Body of pancreas (tissue), 4 donors: ENCODE results near the gene CDKN2B-AS1. TPM values are rescaled to one million over a fixed set of nuclear protein-coding genes. Genes with fewer than 3 reads are reported as not detected.

Source experiments
- ATAC-seq: fragments of 150-250 bp; one replicate; pipeline ENCODE4 v1.9.1; 2016
- DNase-seq, 4 donors: peaks; one replicate each; pipeline ENCODE4 v3.0.0-alpha.2; 2019
- H3K27ac ChIP-seq, 4 donors: fragments of 200-600 bp; sonication (generic); 1 replicate in 3 of 4; 2 replicates in 1 of 4; pipeline versions ENCODE4 v1.5.1 to v1.6.1; 2016 to 2019; ENCODE audit warnings: mild to moderate bottlenecking in 1 of 4, mixed read lengths in 1 of 4, moderate library complexity in 1 of 4
- H3K27me3 ChIP-seq, 2 donors: fragments of 200-600 bp; sonication (generic); one replicate each; pipeline ENCODE4 v1.6.0; 2016; ENCODE audit warnings: mild to moderate bottlenecking in 1 of 2
- H3K36me3 ChIP-seq, 2 donors: fragments of 200-600 bp; sonication (generic); replicated peaks in 1 of 2; 2 replicates each; pipeline ENCODE4 v1.5.1; 2016; ENCODE audit warnings: low read depth in 2 of 2; ENCODE audit not compliant: insufficient read depth in 1 of 2
- H3K4me1 ChIP-seq: fragments of 200-600 bp; sonication (generic); one replicate; pipeline ENCODE4 v1.6.0; 2016
- H3K4me3 ChIP-seq, 2 donors: fragments of 200-600 bp; sonication (generic); 1 replicate in 1 of 2; 2 replicates in 1 of 2; pipeline ENCODE4 v1.5.1; 2016 to 2019
- H3K9me3 ChIP-seq, 3 donors: fragments of 200-600 bp; sonication (generic); 1 replicate in 2 of 3; 2 replicates in 1 of 3; pipeline ENCODE4 v1.5.1; 2016
- POLR2A ChIP-seq, 3 donors: fragments of 450-650 bp; IDR thresholded peaks; one replicate each; pipeline ENCODE4 v1.6.1; 2016; ENCODE audit warnings: antibody characterized with exemption in 3 of 3, mild to moderate bottlenecking in 2 of 3
- WGBS, 2 donors: methylation state at CpG; one replicate each; pipeline ENCODE4 v1.1.5; 2017; 5-methylcytosine and 5-hydroxymethylcytosine counted together
- intact Hi-C: fragments of 100-400 bp; cut with DNase I; formaldehyde crosslinking; loops from one replicate; pipeline ENCODE4 v1.15.1; 2023
- total RNA-seq, 2 donors: library from RNA; depleted of rRNA; stranded (reverse); fragments of >200 nt; gene quantifications; one replicate each; pipeline ENCODE4 v1.1.0, GENCODE V29; 2016
- TF ChIP-seq, protein P1 (sequence below), 7 experiments: fragments of 450-650 bp in 4 of 7; fragments of 200-600 bp in 3 of 7; sonication (generic) in 3 of 7; IDR thresholded peaks; one replicate each; pipeline ENCODE4 v1.5.1; 2016 to 2019; ENCODE audit warnings: antibody characterized with exemption in 7 of 7

CDKN2B-AS1 gene
- total RNA-seq, 2 donors from 2014 or later, result 0.26 TPM; not detected in 1

DNA sequence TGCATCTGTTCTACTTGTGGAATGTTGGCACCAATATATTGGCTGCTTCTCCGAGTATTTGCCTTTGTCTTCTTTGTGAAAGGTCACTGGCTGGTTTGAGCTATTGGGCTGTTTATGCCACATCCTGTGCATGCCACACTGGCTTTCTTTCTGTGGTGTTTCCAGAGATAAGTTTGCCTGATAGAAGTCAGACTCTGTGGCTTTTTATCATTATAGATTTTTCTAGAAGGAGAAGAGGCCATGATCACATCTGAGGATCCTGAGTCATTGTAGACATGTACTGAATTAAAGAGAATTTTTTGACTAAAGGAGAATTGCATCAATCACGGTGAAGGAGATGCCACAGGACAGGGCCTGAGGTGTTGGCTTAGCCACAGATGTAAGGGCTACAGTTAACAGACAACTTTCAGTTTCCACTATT lies 41.0 kb downstream of the CDKN2B-AS1 start:
- DNase-seq (no peak), ATAC-seq (no peak)
- Histone ChIP-seq H3K36me3 (no peaks in the 10 kb centered on the region), H3K4me1 (peaks cover 24% of the 10 kb centered on the region), H3K27ac (no peak overlapping the region), H3K4me3 (no peak overlapping the region), H3K9me3 (no peaks in the 10 kb centered on the region), H3K27me3 (no peaks in the 10 kb centered on the region)
- TF ChIP-seq, protein P1, sequence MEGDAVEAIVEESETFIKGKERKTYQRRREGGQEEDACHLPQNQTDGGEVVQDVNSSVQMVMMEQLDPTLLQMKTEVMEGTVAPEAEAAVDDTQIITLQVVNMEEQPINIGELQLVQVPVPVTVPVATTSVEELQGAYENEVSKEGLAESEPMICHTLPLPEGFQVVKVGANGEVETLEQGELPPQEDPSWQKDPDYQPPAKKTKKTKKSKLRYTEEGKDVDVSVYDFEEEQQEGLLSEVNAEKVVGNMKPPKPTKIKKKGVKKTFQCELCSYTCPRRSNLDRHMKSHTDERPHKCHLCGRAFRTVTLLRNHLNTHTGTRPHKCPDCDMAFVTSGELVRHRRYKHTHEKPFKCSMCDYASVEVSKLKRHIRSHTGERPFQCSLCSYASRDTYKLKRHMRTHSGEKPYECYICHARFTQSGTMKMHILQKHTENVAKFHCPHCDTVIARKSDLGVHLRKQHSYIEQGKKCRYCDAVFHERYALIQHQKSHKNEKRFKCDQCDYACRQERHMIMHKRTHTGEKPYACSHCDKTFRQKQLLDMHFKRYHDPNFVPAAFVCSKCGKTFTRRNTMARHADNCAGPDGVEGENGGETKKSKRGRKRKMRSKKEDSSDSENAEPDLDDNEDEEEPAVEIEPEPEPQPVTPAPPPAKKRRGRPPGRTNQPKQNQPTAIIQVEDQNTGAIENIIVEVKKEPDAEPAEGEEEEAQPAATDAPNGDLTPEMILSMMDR (IDR thresholded peaks at IDR 0.05), result no peak
- TF ChIP-seq POLR2A (IDR thresholded peaks at IDR 0.05), result no peak
- 78 to 98% methylated on average over 2 of the region's 2 CpGs for WGBS, 2 donors
- intact Hi-C loops, result no loop called here

DNA sequence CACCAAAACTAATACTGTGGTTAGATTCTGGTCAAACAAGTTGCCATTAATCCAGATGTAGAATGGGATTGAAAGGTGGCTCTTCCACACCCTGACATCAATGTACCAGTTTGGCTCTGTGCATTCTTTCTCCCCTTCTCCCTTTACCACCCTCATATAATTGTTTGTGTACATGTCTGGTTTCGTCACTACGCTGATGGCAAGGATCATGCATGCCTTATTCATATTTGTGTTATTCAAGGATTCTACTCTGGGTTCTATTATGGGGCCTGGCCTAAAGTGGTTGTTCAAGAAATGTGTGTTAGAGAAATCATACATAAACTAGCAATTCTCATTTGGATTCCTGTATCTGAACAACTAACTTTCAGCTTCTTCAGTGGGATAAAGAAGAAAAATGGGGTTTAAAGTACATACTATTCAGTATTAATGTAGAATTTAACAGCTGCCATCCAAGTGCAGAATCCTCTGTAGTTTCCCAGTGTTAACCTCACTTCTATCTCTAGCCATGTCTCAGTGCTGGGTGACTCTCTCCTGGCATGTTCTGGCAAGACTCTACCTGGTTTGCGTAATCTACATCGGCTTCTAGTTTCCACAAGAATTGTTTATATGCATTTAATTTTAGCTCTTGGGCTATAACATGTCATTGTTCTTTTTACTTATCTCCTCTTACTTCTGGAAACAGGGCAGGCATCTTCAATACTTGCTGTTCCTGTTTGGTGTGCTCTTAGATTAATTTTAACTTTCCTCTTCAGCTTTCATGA lies 42.5 kb downstream of the CDKN2B-AS1 start:
- intact Hi-C loops, result no loop called here
- Histone ChIP-seq H3K4me3 (no peak overlapping the region), H3K27me3 (no peaks in the 10 kb centered on the region), H3K36me3 (no peaks in the 10 kb centered on the region), H3K27ac (no peak overlapping the region), H3K9me3 (no peaks in the 10 kb centered on the region), H3K4me1 (peaks cover 35% of the 10 kb centered on the region)
- DNase-seq, result no peak
- 70 to 71% methylated on average over 4 of the region's 4 CpGs for WGBS, 2 donors
- no peak for ATAC-seq
- TF ChIP-seq POLR2A (IDR thresholded peaks at IDR 0.05), result no peak
- TF ChIP-seq, protein P1 (IDR thresholded peaks at IDR 0.05), result no peak

DNA sequence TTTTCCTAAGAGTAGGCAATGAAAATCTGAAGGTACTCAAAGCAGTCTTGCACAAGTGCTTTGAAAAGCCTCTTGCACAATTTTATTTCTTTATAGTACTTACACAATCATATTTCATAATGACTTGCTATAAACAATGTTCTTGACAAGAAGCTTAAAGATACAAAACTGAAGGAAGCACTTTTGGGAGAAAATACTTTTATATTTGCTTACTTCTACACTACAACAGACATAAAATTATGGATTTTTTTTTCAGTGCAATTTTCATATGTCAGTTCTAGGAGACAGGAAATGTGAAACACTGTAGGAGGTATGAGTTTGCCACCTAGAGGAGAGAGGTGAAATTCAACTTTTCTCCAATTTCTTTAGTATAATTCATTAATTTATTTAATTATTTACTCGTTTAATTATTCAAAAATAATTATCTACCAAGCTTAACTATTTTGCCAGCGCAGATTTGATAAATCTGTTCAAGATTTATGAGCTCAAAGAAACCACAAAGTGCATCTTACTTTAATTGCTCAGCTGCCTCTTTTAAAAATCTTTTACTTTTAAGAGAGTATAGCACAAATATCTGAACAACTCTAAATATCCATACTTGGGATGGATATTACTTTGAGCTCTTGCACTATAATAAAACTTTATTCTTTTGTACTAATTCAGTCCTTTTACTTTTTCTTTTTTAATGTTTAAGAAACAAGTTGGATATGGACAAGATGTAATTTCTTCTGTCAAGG lies 43.5 kb downstream of the CDKN2B-AS1 start:
- Histone ChIP-seq H3K27me3 (no peaks in the 10 kb centered on the region), H3K4me3 (no peak overlapping the region), H3K4me1 (peaks cover 40% of the 10 kb centered on the region), H3K9me3 (no peaks in the 10 kb centered on the region), H3K27ac (no peak overlapping the region), H3K36me3 (no peaks in the 10 kb centered on the region)
- intact Hi-C loops, result no loop called here
- no peak for ATAC-seq
- 9% methylated on average over 2 of the region's 2 CpGs for WGBS, 2 donors
- no peak for TF ChIP-seq POLR2A (IDR thresholded peaks at IDR 0.05)
- TF ChIP-seq, protein P1 (IDR thresholded peaks at IDR 0.05), result peak in 6 of 7 experiments; percentile 42 to 61 (median 54)
- no peak for DNase-seq

DNA sequence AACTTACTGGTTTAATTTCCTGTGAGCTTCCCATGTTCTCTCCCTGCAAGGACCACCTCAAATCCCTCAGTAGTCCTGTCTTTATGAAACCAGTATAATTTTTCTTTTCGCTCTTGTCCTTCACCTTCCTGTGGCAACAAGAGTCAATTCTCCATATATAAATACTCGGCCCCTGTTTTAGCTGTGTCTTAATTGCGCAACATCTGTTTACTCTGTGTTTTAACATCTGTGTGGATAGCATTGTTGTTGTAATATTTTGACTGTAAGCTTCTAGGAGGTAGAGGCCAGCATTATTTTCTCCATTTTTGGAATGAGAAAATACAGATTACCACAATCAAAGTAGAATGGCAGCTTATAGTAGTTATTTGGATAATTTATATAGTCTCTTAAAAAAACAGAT lies 44.7 kb downstream of the CDKN2B-AS1 start:
- no peak overlapping the region for H3K4me3 ChIP-seq
- WGBS, 2 donors, result 54 to 55% methylated on average over 3 of the region's 3 CpGs
- no peak overlapping the region for H3K27ac ChIP-seq
- intact Hi-C loops, result no loop called here
- H3K4me1 ChIP-seq, result peaks cover 40% of the 10 kb centered on the region
- TF ChIP-seq POLR2A (IDR thresholded peaks at IDR 0.05), result no peak
- TF ChIP-seq, protein P1 (IDR thresholded peaks at IDR 0.05), result no peak
- ATAC-seq (no peak), DNase-seq (no peak)
- H3K27me3 ChIP-seq, result no peaks in the 10 kb centered on the region
- no peaks in the 10 kb centered on the region for H3K9me3 ChIP-seq
- H3K36me3 ChIP-seq, result no peaks in the 10 kb centered on the region
